Posterior cingulate gyrus (tissue), 11 donors: Measurements from ENCODE around the gene PPP4R3B.

Source experiments
- DNase-seq, 10 donors: peaks; one replicate each; pipeline versions ENCODE4 v3.0.0 to v3.0.0-alpha.2; 2020 to 2021; ENCODE audit warnings: mixed read lengths in 3 of 10
- intact Hi-C: fragments of 100-400 bp; cut with DNase I; formaldehyde crosslinking; loops from one replicate; pipeline ENCODE4 v1.15.1; 2023

Gene PPP4R3B

GRCh38 chr2:55617175-55618024, at the start of gene PPP4R3B:
PPP4R3B (minus strand) TSS chr2:55617622; CDS start chr2:55617285, 337 bp downstream.
- DNase-seq, result peak; percentile 98 to 100 (median 99)
- intact Hi-C loops, result loop anchor here (2.0 to 10.0 kb wide), 3 partner anchors 75 to 203 kb away; partner anchors contain the start of genes CCDC88A, CFAP36 and PNPT1

GRCh38 chr2:55653255-55653654, 35.8 kb upstream of the PPP4R3B start:
- intact Hi-C loops, result no loop called here
- no peak for DNase-seq

GRCh38 chr2:55649211-55649610, 31.8 kb upstream of the PPP4R3B start:
- intact Hi-C loops, result no loop called here
- no peak for DNase-seq

GRCh38 chr2:55636831-55637230, 19.4 kb upstream of the PPP4R3B start:
- no peak for DNase-seq
- intact Hi-C loops, result no loop called here

- intact Hi-C loops, result no loop called here
- no peak for DNase-seq
Measured at GRCh38 chr2:55628931-55629330, 11.5 kb upstream of the PPP4R3B start.

- intact Hi-C loops, result no loop called here
- no peak for DNase-seq
Measured at GRCh38 chr2:55627915-55628314, 10.5 kb upstream of the PPP4R3B start.

- intact Hi-C loops, result no loop called here
- no peak for DNase-seq
Measured at GRCh38 chr2:55621802-55622201, 4.4 kb upstream of the PPP4R3B start.

- intact Hi-C loops, result no loop called here
- DNase-seq, result peak in 1 of 10 donors; percentile 39
Measured at GRCh38 chr2:55620123-55620779, 2.8 kb upstream of the PPP4R3B start.

GRCh38 chr2:55618275-55619055, 1.0 kb upstream of the PPP4R3B start:
- DNase-seq, result peak; percentile 46 to 94 (median 64)
- intact Hi-C loops, result loop anchor here (5.0 to 10.0 kb wide), 2 partner anchors 74 to 204 kb away; partner anchors contain the start of genes CCDC88A and PNPT1

- intact Hi-C loops, result loop anchor here (5.0 to 10.0 kb wide), 2 partner anchors 74 to 203 kb away; partner anchors contain the start of genes CCDC88A and PNPT1
- DNase-seq, result no peak
Measured at GRCh38 chr2:55618025-55618274, 528 bp upstream of the PPP4R3B start.

GRCh38 chr2:55616551-55617174, 759 bp downstream of the PPP4R3B start:
- no peak for DNase-seq
- intact Hi-C loops, result loop anchor here (2.0 to 10.0 kb wide), 3 partner anchors 76 to 202 kb away; partner anchors contain the start of genes CCDC88A, CFAP36 and PNPT1

GRCh38 chr2:55611997-55612396, 5.4 kb downstream of the PPP4R3B start:
- no peak for DNase-seq
- intact Hi-C loops, result loop anchor here (10.0 kb wide), 1 partner anchor 197 kb away; the partner anchor contains the start of gene CCDC88A

- intact Hi-C loops, result loop anchor here (10.0 kb wide), 1 partner anchor 196 kb away; the partner anchor contains the start of gene CCDC88A
- DNase-seq, result no peak
Measured at GRCh38 chr2:55610954-55611743, 6.3 kb downstream of the PPP4R3B start.

- intact Hi-C loops, result loop anchor here (10.0 kb wide), 1 partner anchor 195 kb away; the partner anchor contains the start of gene CCDC88A
- no peak for DNase-seq
Measured at GRCh38 chr2:55609938-55610578, 7.4 kb downstream of the PPP4R3B start.

- DNase-seq, result no peak
- intact Hi-C loops, result no loop called here
Measured at GRCh38 chr2:55609193-55609794, 8.1 kb downstream of the PPP4R3B start.

- no peak for DNase-seq
- intact Hi-C loops, result no loop called here
Measured at GRCh38 chr2:55607717-55608116, 9.7 kb downstream of the PPP4R3B start.

GRCh38 chr2:55604027-55604565, 13.3 kb downstream of the PPP4R3B start:
- intact Hi-C loops, result no loop called here
- no peak for DNase-seq

- intact Hi-C loops, result no loop called here
- no peak for DNase-seq
Measured at GRCh38 chr2:55601849-55602248, 15.6 kb downstream of the PPP4R3B start.
